ENCODE measurements around the gene PIM3. TPM values are rescaled to one million over a fixed set of nuclear protein-coding genes. Genes with fewer than 3 reads are reported as not detected.
A peak's percentile ranks its signal among the peaks of the same experiment; 100 is the strongest.

Gene PIM3
- total RNA-seq, 1 donor from 2014 or later, result 97.2 TPM

DNA sequence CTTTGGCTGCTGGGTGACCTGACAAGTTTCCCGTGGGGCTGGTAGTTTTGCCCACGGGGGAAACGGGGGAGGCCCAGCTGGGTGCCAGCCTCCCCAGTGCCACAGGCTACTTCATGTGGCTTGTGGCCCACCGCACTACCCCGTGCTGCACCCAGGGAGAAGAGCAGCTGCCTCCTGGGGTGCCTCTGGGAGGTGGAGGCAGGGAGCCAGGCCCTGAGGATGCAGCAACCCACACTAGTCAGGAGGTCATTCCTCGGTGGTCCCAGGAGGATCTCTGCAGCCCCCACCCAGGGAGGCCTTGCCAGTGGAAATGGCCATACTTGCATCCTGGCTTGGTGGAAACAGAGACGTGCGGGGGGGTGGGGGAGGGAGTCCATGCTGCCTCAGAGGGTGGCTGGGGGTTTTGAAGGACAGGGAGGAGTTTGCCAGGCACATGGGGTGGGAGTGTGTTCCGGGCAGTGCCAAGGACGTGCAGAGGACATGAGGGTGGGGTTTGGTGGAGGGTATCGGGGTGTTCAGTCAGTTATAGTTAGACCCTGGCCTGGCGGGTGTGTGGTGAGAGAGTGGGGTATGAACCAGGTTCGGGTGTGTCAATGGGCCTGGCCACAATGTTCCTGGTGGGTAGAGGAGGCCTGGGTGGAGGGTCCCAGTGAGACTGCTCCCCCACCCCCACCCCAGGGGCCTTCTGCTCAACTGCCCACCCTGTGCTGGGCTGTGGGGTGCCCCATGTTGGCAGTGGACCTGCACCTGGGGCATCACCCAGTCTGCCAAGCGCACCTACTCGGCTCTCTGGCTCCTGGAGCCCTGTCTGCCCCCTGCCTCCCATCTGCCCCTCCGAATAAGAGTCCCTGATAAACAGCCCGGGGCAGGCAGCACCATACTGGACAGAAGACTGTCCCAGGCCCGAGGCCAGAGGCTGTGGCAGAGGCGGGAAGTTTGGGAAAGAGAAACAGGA, 3.8 kb downstream of the PIM3 start:
- Histone ChIP-seq H3K4me1 (peaks cover 64% of the 10 kb centered on the region), H3K27ac (peak overlapping the region; percentile 89), H3K4me3 (peak overlapping the region; percentile 76 to 100), H3K9me3 (no peaks in the 10 kb centered on the region), H3K27me3 (no peaks in the 10 kb centered on the region), H3K36me3 (peaks cover 0 to 25% of the 10 kb centered on the region in 2 donors)
- DNase-seq (ENCODE audit: extremely low spot score in 2 of 2), result no peak
- TF ChIP-seq CTCF (IDR thresholded peaks at IDR 0.05) (no peak), POLR2A (IDR thresholded peaks at IDR 0.05) (no peak), POLR2AphosphoS5 (IDR thresholded peaks at IDR 0.05; ENCODE audit: insufficient read depth in 1 of 2, low read depth in 1 of 2) (no peak)
- intact Hi-C loops (cut with DNase I), result loop anchor here (5.0 kb wide), 1 partner anchor 228 kb away; no protein-coding TSS in a partner anchor

GRCh38 chr22:49965091-49966040, 4.8 kb downstream of the PIM3 start:
- no peak for DNase-seq (ENCODE audit: extremely low spot score in 2 of 2)
- intact Hi-C loops (cut with DNase I), result loop anchor here (5.0 kb wide), 1 partner anchor 227 kb away; no protein-coding TSS in a partner anchor
- H3K36me3 ChIP-seq, result peaks cover 0 to 25% of the 10 kb centered on the region in 2 donors
- H3K27me3 ChIP-seq, result no peaks in the 10 kb centered on the region
- peak overlapping the region; percentile 89 for H3K27ac ChIP-seq
- TF ChIP-seq POLR2A (IDR thresholded peaks at IDR 0.05) (no peak), POLR2AphosphoS5 (IDR thresholded peaks at IDR 0.05; ENCODE audit: insufficient read depth in 1 of 2, low read depth in 1 of 2) (no peak), CTCF (IDR thresholded peaks at IDR 0.05) (no peak)
- peak overlapping the region in 1 of 2 donors; percentile 100 for H3K4me3 ChIP-seq
- H3K4me1 ChIP-seq, result peaks cover 67% of the 10 kb centered on the region
- no peaks in the 10 kb centered on the region for H3K9me3 ChIP-seq

DNA sequence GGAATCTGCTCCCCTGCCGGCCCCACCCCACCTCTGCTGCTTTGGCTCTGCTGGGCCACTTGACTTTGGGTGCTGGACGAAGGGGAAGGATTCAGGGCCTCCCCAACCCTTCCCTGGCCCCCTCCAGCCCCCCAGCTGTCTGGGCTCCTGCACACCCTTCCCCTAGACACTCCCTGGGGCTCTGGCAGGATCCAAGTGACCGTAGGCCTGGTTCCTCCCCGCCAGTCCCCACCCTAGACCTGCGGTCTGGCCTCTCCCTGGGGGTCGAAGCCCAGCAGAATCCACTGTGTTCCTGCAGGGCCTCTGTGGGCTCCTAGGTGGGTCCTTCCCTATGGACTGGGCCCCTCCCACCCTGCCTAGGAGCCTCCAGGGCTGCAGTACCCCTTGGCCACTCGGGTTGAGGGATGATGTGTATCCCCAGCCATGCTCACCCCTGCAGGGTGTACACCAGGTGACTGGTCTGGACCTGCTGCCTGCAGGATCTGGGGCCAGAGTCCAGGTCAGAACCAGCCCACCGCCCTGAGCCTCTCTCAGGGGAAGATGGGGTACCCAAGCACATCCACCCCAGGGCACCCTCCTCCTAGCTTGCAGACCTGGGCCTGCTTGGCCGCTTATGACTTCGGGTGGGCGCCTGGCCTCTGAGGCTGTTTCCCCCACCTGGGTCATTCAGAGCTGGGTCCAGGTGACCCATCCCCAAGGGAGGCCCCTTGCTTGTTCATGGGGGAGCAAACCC, 5.6 kb downstream of the PIM3 start:
- peak overlapping the region; percentile 3 to 15 for H3K4me3 ChIP-seq
- peak in 1 of 2 donors; percentile 77 for DNase-seq (ENCODE audit: extremely low spot score in 2 of 2)
- H3K36me3 ChIP-seq, result peaks cover 0 to 25% of the 10 kb centered on the region in 2 donors
- peak overlapping the region; percentile 89 for H3K27ac ChIP-seq
- intact Hi-C loops (cut with DNase I), result loop anchor here (5.0 kb wide), 1 partner anchor 226 kb away; no protein-coding TSS in a partner anchor
- peaks cover 75% of the 10 kb centered on the region for H3K4me1 ChIP-seq
- no peaks in the 10 kb centered on the region for H3K9me3 ChIP-seq
- no peak for TF ChIP-seq POLR2AphosphoS5 (IDR thresholded peaks at IDR 0.05; ENCODE audit: insufficient read depth in 1 of 2, low read depth in 1 of 2)
- no peak for TF ChIP-seq CTCF (IDR thresholded peaks at IDR 0.05)
- TF ChIP-seq POLR2A (IDR thresholded peaks at IDR 0.05), result no peak
- H3K27me3 ChIP-seq, result no peaks in the 10 kb centered on the region

- peak in 1 of 2 donors; percentile 90 for DNase-seq (ENCODE audit: extremely low spot score in 2 of 2)
- H3K36me3 ChIP-seq, result peaks cover 0 to 20% of the 10 kb centered on the region in 2 donors
- H3K4me1 ChIP-seq, result peaks cover 82% of the 10 kb centered on the region
- H3K27ac ChIP-seq, result peak overlapping the region; percentile 89
- H3K27me3 ChIP-seq, result no peaks in the 10 kb centered on the region
- peak in 1 of 2 donors; percentile 60 for TF ChIP-seq POLR2AphosphoS5 (IDR thresholded peaks at IDR 0.05; ENCODE audit: insufficient read depth in 1 of 2, low read depth in 1 of 2)
- TF ChIP-seq CTCF (IDR thresholded peaks at IDR 0.05), result no peak
- TF ChIP-seq POLR2A (IDR thresholded peaks at IDR 0.05), result no peak
- no peaks in the 10 kb centered on the region for H3K9me3 ChIP-seq
- intact Hi-C loops (cut with DNase I), result loop anchor here (5.0 kb wide), 1 partner anchor 225 kb away; no protein-coding TSS in a partner anchor
- peak overlapping the region; percentile 15 to 33 for H3K4me3 ChIP-seq
These were observed 6.5 kb downstream of the PIM3 start for GRCh38 chr22:49966774-49967705.
